K562 (cell line): Measurements from ENCODE around the gene FLRT1. TPM values are rescaled to one million over a fixed set of nuclear protein-coding genes. Genes with fewer than 3 reads are reported as not detected.

ENCODE experiments used
- FOXO4 ChIP-seq: fragments of 450-650 bp; formaldehyde crosslinking; IDR thresholded peaks from 2 replicates; pipeline ENCODE4 v1.4.0; 2020; ENCODE audit warnings: mild to moderate bottlenecking, moderate library complexity
- L3MBTL2 ChIP-seq: fragments of 450-650 bp; IDR thresholded peaks from 2 replicates; pipeline ENCODE4 v1.6.1; 2016; ENCODE audit warnings: mild to moderate bottlenecking, moderate library complexity
- MAZ ChIP-seq, 2 experiments: fragments of 450-650 bp in 1 of 2; sonication (generic) in 1 of 2; formaldehyde crosslinking; IDR thresholded peaks in 1 of 2; conservative IDR thresholded peaks in 1 of 2; 2 replicates each; pipeline versions ENCODE4 v1.4.0 to v1.5.0; 2020; ENCODE audit warnings: mild to moderate bottlenecking in 1 of 2, missing genetic modification reagents in 1 of 2
- MEIS2 ChIP-seq: fragments of 450-650 bp; IDR thresholded peaks from 2 replicates; pipeline ENCODE4 v1.6.1; 2014; ENCODE audit warnings: mild to moderate bottlenecking; ENCODE audit not compliant: partially characterized antibody
- NRF1 ChIP-seq, 2 experiments: fragments of 450-650 bp; IDR thresholded peaks in 1 of 2; conservative IDR thresholded peaks in 1 of 2; 2 replicates each; pipeline ENCODE4 v1.6.1; 2014; ENCODE audit warnings: mild to moderate bottlenecking in 2 of 2
- POLR3G ChIP-seq: IDR thresholded peaks from 2 replicates; pipeline ENCODE4 v1.6.1; 2011; ENCODE audit not compliant: insufficient read length, insufficient replicate concordance; ENCODE audit errors: extremely low read depth
- ZNF12 ChIP-seq: sonication (generic); formaldehyde crosslinking; IDR thresholded peaks from 2 replicates; pipeline ENCODE4 v1.4.0; 2020; ENCODE audit warnings: mild to moderate bottlenecking, missing genetic modification reagents
- ZNF740 ChIP-seq, 3 experiments: fragments of 200-800 bp in 1 of 3; sonication (Bioruptor generic) in 1 of 3; sonication (generic) in 1 of 3; formaldehyde crosslinking in 1 of 3; IDR thresholded peaks; 2 replicates each; pipeline versions ENCODE4 v1.6.1 to v1.8.0; 2016 to 2022; ENCODE audit warnings: mild to moderate bottlenecking in 2 of 3, missing compliant biosample characterization in 2 of 3, missing genetic modification characterization in 2 of 3, missing genetic modification reagents in 1 of 3
- ZNF76 ChIP-seq: fragments of 250-450 bp; sonication (Bioruptor Pico); IDR thresholded peaks from 2 replicates; pipeline ENCODE4 v1.4.0; 2020; ENCODE audit warnings: mild to moderate bottlenecking, moderate library complexity, borderline replicate concordance
- polyA plus RNA-seq, 8 experiments: library from polyadenylated mRNA; depleted of rRNA in 4 of 8; stranded (reverse) in 5 of 8; unstranded in 3 of 8; fragments of >200 nt; fragmentation: Nextera tagmentation in 2 of 8; fragmentation: Illumina TruSeq in 1 of 8; extraction: Ambion mirVana in 2 of 8; extraction: Trizol in 1 of 8; gene quantifications; 2 replicates each; pipeline versions ENCODE4 v1.2.1 to v1.2.3, GENCODE V29; 2011 to 2014; ENCODE audit warnings: inconsistent platforms in 1 of 8, missing spikeins in 1 of 8
- total RNA-seq, 7 experiments: library from RNA; depleted of rRNA in 6 of 7; stranded (reverse); fragments of >200 nt in 6 of 7; fragmentation: Illumina TruSeq in 2 of 7; extraction: Trizol in 2 of 7; gene quantifications; 2 replicates each; pipeline versions ENCODE4 v1.2.1 to v1.2.3, GENCODE V29; 2011 to 2021; ENCODE audit warnings: low replicate concordance in 1 of 7

The FLRT1 gene
- total and polyA plus RNA-seq, 9 of the 15 experiments (the other 6 are each of a cell fraction or from before 2014, with no cell fraction given) = not detected

DNA sequence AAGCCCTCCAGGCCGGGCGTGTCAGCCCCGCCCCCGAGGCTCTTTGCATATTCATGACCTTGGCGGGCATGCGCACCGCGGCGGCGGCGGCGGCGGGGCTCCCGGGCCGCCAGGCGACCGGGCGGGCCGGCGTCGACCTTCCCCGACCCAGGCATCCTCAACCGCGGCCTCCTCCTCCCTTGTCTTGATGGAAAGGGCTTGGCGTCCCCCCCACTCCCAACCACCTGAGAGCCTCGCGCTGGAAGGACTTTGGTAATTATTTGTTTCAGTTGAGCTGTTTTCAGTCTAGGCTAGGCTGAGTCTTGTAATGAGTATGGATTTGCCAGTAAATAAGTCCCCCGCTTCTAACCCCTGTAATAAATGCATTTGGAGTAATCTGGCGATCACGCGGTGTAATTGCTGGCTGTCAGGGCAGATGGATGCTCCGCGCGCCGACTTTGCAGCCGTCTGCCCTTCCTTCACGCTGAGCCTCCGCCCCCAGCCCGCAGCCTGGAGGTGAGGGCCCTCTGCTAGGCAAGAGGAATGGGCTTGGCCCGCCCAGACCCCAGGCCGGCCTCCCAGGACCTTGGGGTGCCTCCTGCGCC lies 25.2 kb downstream of the FLRT1 start (continued):
- TF ChIP-seq FOXO4 (CRISPR knock-in tag) = no peak
- peak; percentile 94; a peak in 2 of 4 replicates for TF ChIP-seq NRF1 (conservative IDR thresholded peaks at IDR 0.05 in 1 of 2, IDR thresholded peaks at IDR 0.05 in 1 of 2)
- 0 out of 2 replicates have a peak, but pooled peaks have one; percentile 55 for TF ChIP-seq ZNF12 (CRISPR knock-in tag)
- TF ChIP-seq L3MBTL2 = peak; percentile 54
- TF ChIP-seq ZNF740 (CRISPR knock-in tag; IDR thresholded peaks at IDR 0.05) = 0 out of 2 replicates have a peak, but pooled peaks have one; percentile 40
- no peak for TF ChIP-seq ZNF740 (tag; IDR thresholded peaks at IDR 0.05)
- TF ChIP-seq MAZ (CRISPR knock-in tag; conservative IDR thresholded peaks at IDR 0.05 in 1 of 2, IDR thresholded peaks at IDR 0.05 in 1 of 2) = 0 out of 4 replicates have a peak, but pooled peaks have one; percentile 12 to 17
- peak; percentile 45 for TF ChIP-seq MEIS2
- TF ChIP-seq ZNF76 = no peak
- TF ChIP-seq POLR3G = no peak
